HG02571 (cell line): ENCODE measurements around the gene LTBP1.

ENCODE experiments used
- ATAC-seq: cut with Tn5 transposase; IDR thresholded peaks from one replicate; pipeline ENCODE4 v1.9.1; 2021; ENCODE audit warnings: mild to moderate bottlenecking, moderate library complexity; ENCODE audit not compliant: unreplicated experiment

The LTBP1 gene

GRCh38 chr2:33321876-33322483 is 375.2 kb downstream of the LTBP1 start:
- no peak for ATAC-seq

- no peak for ATAC-seq
Measured at GRCh38 chr2:33322612-33323011, 375.9 kb downstream of the LTBP1 start.

GRCh38 chr2:33323957-33324356 is 377.2 kb downstream of the LTBP1 start:
- no peak for ATAC-seq

GRCh38 chr2:33326100-33326499 is 379.3 kb downstream of the LTBP1 start:
- ATAC-seq, result no peak

- ATAC-seq, result no peak
Measured at GRCh38 chr2:33333433-33333832, 386.7 kb downstream of the LTBP1 start.

- ATAC-seq, result no peak
Measured at GRCh38 chr2:33334083-33334482, 387.3 kb downstream of the LTBP1 start.

GRCh38 chr2:33335516-33335915 is 388.8 kb downstream of the LTBP1 start:
- ATAC-seq, result no peak

GRCh38 chr2:33336036-33336625 is 389.4 kb downstream of the LTBP1 start:
- no peak for ATAC-seq

- ATAC-seq, result no peak
Measured at GRCh38 chr2:33337385-33337960, 390.7 kb downstream of the LTBP1 start.

GRCh38 chr2:33337981-33338380 is 391.2 kb downstream of the LTBP1 start:
- ATAC-seq, result no peak

GRCh38 chr2:33339269-33339668 is 392.5 kb downstream of the LTBP1 start:
- ATAC-seq, result no peak

GRCh38 chr2:33340280-33340679 is 393.5 kb downstream of the LTBP1 start:
- ATAC-seq, result no peak

GRCh38 chr2:33342171-33342570 is 395.4 kb downstream of the LTBP1 start:
- ATAC-seq, result no peak

- no peak for ATAC-seq
Measured at GRCh38 chr2:33342705-33343104, 396.0 kb downstream of the LTBP1 start.

- ATAC-seq, result no peak
Measured at GRCh38 chr2:33343387-33343895, 396.7 kb downstream of the LTBP1 start.

GRCh38 chr2:33344230-33344629 is 397.5 kb downstream of the LTBP1 start:
- ATAC-seq, result no peak

GRCh38 chr2:33347856-33348255 is 401.1 kb downstream of the LTBP1 start:
- ATAC-seq, result no peak

GRCh38 chr2:33350632-33351031 is 403.9 kb downstream of the LTBP1 start:
- ATAC-seq, result no peak

GRCh38 chr2:33351781-33352180 is 405.0 kb downstream of the LTBP1 start:
- no peak for ATAC-seq

- ATAC-seq, result no peak
Measured at GRCh38 chr2:33354981-33355380, 408.2 kb downstream of the LTBP1 start.

- ATAC-seq, result no peak
Measured at GRCh38 chr2:33358878-33359277, 412.1 kb downstream of the LTBP1 start.
